Mesodermal cell (in vitro differentiated cells): ENCODE measurements around the gene FFAR3.

ENCODE experiments used
- H3K27ac ChIP-seq: 2 replicates; pipeline ENCODE4 v1.7.0; 2013; ENCODE audit warnings: mild to moderate bottlenecking, low read depth, low read length, moderate library complexity; ENCODE audit not compliant: severe bottlenecking
- H3K36me3 ChIP-seq: 2 replicates; pipeline ENCODE4 v1.7.1; 2013; ENCODE audit warnings: mild to moderate bottlenecking, low read length, moderate library complexity; ENCODE audit not compliant: control insufficient read depth, insufficient read depth
- H3K4me1 ChIP-seq: one replicate; pipeline ENCODE4 v1.7.1; 2013; ENCODE audit warnings: mild to moderate bottlenecking, low read length; ENCODE audit not compliant: insufficient read depth, control insufficient read depth, poor library complexity, severe bottlenecking
- H3K4me3 ChIP-seq: 2 replicates; pipeline ENCODE4 v1.7.0; 2013; ENCODE audit warnings: low read length, control low read depth, mild to moderate bottlenecking; ENCODE audit not compliant: insufficient read depth, poor library complexity, severe bottlenecking; ENCODE audit errors: extremely low read depth
- H3K9me3 ChIP-seq: 2 replicates; pipeline ENCODE4 v1.7.1; 2013; ENCODE audit warnings: mild to moderate bottlenecking, low read length, moderate library complexity; ENCODE audit not compliant: control insufficient read depth
- WGBS, 2 experiments: methylation state at CpG; one replicate each; pipeline ENCODE4 v1.1.5; 2013; ENCODE audit warnings: missing lambda C conversion rate in 2 of 2; ENCODE audit not compliant: insufficient coverage in 2 of 2; 5-methylcytosine and 5-hydroxymethylcytosine counted together

The FFAR3 gene

GRCh38 chr19:35331551-35332214 is 26.6 kb upstream of the FFAR3 start:
- Histone ChIP-seq H3K9me3 (no peaks in the 10 kb centered on the region), H3K36me3 (no peaks in the 10 kb centered on the region), H3K4me1 (peaks cover 6% of the 10 kb centered on the region), H3K27ac (no peak overlapping the region), H3K4me3 (no peak overlapping the region)
- 86 to 90% methylated on average over 8 to 12 of the region's 14 CpGs for WGBS, 2 experiments

DNA sequence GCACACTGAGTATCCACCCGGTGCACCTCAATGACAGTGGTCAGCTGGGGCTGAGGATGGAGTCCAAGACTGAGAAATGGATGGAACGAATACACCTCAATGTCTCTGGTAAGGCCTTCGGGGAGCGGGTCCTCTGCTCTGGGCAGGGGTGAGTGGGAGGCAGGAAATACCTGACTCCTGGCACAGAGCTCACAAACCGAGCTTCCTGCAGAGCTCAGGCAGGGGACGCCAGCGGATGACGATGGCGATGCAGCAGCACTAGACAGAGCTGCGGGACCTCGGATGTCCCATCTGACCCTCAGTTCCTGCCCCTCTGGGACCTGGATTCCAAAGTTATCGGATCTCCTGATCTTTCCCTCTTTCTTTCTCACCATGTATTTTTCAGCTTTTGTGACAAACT is 25.4 kb upstream of the FFAR3 start:
- peaks cover 6% of the 10 kb centered on the region for H3K4me1 ChIP-seq
- H3K27ac ChIP-seq = no peak overlapping the region
- H3K36me3 ChIP-seq = no peaks in the 10 kb centered on the region
- WGBS, 2 experiments = 86 to 87% methylated on average over 12 of the region's 12 CpGs
- no peaks in the 10 kb centered on the region for H3K9me3 ChIP-seq
- no peak overlapping the region for H3K4me3 ChIP-seq

DNA sequence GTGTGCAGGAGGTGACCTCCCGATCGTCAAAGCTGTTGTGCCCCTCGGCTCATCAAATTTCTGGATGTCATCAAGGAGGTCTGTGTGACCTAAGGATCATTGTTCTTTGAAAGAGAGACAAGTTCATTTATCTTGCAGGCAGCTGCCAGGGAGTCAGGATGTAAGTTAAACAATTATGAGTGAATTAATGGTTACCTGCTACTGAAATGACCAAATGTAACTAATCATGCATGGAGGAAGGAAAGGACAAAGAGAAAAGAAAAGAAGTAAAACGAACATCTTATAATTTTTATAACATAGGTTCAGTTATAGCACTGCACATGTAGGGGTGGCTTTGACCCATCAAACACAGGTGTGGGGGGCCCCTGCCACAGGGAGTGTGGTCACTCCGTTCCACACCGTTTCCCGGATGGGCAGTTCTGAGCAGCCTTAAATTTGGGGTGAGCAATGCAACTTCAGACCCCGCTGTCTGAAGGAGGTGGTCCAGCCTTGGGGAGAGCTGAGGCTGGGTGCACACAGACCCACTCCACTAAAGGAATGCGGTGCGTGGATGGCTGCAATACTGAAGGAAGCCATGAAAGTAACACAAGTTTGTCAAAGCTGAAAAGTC is 24.0 kb upstream of the FFAR3 start:
- no peaks in the 10 kb centered on the region for H3K9me3 ChIP-seq
- no peak overlapping the region for H3K27ac ChIP-seq
- no peaks in the 10 kb centered on the region for H3K36me3 ChIP-seq
- WGBS, 2 experiments = 92 to 96% methylated on average over 9 of the region's 10 CpGs
- H3K4me1 ChIP-seq = no peaks in the 10 kb centered on the region
- H3K4me3 ChIP-seq = no peak overlapping the region

DNA sequence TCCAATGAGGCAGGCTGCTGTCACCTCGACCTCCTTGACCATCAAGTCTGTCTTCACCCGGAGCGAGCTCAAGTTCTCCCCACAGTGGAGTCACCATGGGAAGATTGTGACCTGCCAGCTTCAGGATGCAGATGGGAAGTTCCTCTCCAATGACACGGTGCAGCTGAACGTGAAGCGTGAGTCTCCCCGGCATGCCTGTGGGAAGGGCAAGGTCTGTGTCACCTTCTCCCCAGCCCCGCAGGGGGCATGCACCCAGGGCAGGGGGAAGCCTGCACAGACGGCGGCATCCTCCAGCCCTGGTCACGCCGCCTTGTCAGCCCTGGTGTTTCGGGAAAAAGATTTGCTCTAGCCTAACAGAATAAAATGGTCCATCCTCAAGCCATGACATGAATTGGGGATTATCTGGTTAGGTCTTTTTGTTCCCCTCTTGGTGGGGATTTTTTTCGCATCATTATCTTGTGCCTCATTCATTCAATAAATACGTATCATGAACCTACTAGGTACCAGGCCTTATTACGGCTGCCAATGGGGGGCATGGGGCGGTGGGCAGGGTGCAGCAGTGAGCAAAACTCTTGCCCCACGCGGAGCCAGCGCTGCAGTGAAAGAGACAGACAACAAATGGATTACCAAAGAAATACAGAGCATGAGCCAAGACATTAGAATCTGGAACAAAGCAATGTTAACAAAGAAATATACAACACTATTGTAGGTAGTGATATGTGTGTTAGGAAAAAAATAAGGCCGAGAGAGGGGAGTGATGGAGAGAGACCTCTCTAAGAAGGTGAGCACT is 21.9 kb upstream of the FFAR3 start:
- WGBS, 2 experiments = 92 to 93% methylated on average over 19 of the region's 21 CpGs
- no peaks in the 10 kb centered on the region for H3K4me1 ChIP-seq
- no peak overlapping the region for H3K4me3 ChIP-seq
- H3K9me3 ChIP-seq = no peaks in the 10 kb centered on the region
- no peaks in the 10 kb centered on the region for H3K36me3 ChIP-seq
- H3K27ac ChIP-seq = no peak overlapping the region

DNA sequence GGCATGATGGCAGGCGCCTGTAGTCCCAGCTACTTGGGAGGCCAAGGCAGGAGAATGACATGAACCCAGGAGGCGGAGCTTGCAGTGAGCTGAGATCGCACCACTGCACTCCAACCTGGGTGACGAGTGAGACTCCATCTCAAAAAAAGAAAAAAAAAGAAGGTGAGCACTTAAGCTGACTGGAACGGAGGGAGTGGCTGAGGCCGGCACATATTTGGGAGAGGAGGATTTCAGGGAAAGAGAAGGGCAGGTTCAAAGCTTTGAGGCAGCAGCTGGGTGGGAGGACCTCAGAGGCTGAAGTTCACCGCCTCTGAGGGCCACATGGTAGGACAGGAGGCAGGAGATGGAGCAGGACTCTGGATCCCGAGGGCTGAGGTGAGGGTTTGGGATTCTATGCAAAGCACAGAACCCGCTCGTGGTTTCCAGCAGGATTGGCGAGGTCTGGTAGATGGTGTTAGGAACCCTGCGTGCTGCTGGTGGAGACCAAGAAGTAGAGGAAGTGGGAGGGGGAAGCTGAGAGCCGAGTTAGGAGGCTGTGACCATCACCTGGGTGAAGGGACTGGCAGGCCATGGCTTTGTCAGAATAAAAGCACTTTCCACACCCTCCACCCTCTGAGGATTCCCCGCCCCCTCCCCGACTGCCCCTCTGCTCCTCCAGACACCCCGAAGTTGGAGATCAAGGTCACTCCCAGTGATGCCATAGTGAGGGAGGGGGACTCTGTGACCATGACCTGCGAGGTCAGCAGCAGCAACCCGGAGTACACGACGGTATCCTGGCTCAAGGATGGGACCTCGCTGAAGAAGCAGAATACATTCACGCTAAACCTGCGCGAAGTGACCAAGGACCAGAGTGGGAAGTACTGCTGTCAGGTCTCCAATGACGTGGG is 20.9 kb upstream of the FFAR3 start:
- H3K36me3 ChIP-seq = no peaks in the 10 kb centered on the region
- WGBS, 2 experiments = 90 to 95% methylated on average over 20 to 25 of the region's 25 CpGs
- no peak overlapping the region for H3K27ac ChIP-seq
- no peaks in the 10 kb centered on the region for H3K4me1 ChIP-seq
- no peak overlapping the region for H3K4me3 ChIP-seq
- H3K9me3 ChIP-seq = no peaks in the 10 kb centered on the region

DNA sequence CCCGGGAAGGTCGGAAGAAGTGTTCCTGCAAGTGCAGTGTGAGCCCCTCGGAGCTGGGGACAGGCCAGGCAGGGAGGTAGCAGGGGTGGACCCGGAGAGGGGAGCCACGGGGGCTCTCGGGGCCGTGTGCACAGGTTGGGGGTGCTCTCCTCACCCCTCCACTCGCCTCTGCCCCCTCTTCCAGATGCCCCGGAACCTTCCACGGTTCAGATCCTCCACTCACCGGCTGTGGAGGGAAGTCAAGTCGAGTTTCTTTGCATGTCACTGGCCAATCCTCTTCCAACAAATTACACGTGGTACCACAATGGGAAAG is 20.3 kb upstream of the FFAR3 start:
- 83 to 90% methylated on average over 11 to 13 of the region's 13 CpGs for WGBS, 2 experiments
- H3K9me3 ChIP-seq = no peaks in the 10 kb centered on the region
- H3K27ac ChIP-seq = no peak overlapping the region
- H3K4me3 ChIP-seq = no peak overlapping the region
- H3K4me1 ChIP-seq = no peaks in the 10 kb centered on the region
- H3K36me3 ChIP-seq = no peaks in the 10 kb centered on the region

GRCh38 chr19:35340431-35340830 is 17.8 kb upstream of the FFAR3 start:
- Histone ChIP-seq H3K27ac (no peak overlapping the region), H3K4me1 (no peaks in the 10 kb centered on the region), H3K9me3 (no peaks in the 10 kb centered on the region), H3K36me3 (no peaks in the 10 kb centered on the region), H3K4me3 (no peak overlapping the region)
- 89 to 91% methylated on average over 8 to 9 of the region's 11 CpGs for WGBS, 2 experiments

DNA sequence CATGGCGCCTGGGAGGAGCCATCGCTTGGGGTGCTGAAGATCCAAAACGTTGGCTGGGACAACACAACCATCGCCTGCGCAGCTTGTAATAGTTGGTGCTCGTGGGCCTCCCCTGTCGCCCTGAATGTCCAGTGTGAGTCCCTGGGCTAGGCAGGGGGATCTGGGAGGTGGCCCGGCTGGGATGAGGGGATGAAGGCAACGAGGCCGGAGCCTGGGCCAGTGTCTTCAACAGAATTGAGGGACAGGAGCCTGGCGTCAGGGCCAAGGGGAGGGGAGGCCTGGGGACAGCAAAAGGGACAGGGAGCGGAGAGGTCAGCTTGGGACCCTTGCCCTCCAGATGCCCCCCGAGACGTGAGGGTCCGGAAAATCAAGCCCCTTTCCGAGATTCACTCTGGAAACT is 17.3 kb upstream of the FFAR3 start:
- Histone ChIP-seq H3K36me3 (no peaks in the 10 kb centered on the region), H3K4me1 (no peaks in the 10 kb centered on the region), H3K27ac (no peak overlapping the region), H3K9me3 (no peaks in the 10 kb centered on the region), H3K4me3 (no peak overlapping the region)
- WGBS, 2 experiments = 88 to 90% methylated on average over 14 to 15 of the region's 16 CpGs

GRCh38 chr19:35341565-35342225 is 16.6 kb upstream of the FFAR3 start:
- Histone ChIP-seq H3K27ac (no peak overlapping the region), H3K4me3 (no peak overlapping the region), H3K36me3 (no peaks in the 10 kb centered on the region), H3K4me1 (peaks cover under 1% of the 10 kb centered on the region), H3K9me3 (no peaks in the 10 kb centered on the region)
- 89 to 93% methylated on average over 9 to 11 of the region's 14 CpGs for WGBS, 2 experiments

GRCh38 chr19:35342430-35342829 is 15.8 kb upstream of the FFAR3 start:
- Histone ChIP-seq H3K4me1 (peaks cover 8% of the 10 kb centered on the region), H3K27ac (no peak overlapping the region), H3K9me3 (no peaks in the 10 kb centered on the region), H3K36me3 (no peaks in the 10 kb centered on the region), H3K4me3 (no peak overlapping the region)
- 39 to 62% methylated on average over 2 to 3 of the region's 5 CpGs for WGBS, 2 experiments
